GM21367 (cell line): Measurements from ENCODE around the gene TPSD1.

Experiments
- ATAC-seq: cut with Tn5 transposase; IDR thresholded peaks from one replicate; pipeline ENCODE4 v1.9.1; 2021; ENCODE audit not compliant: unreplicated experiment

Gene TPSD1

GRCh38 chr16:1297018-1297696 is 41.3 kb downstream of the TPSD1 start:
- ATAC-seq: no peak

GRCh38 chr16:1298406-1298805 is 42.5 kb downstream of the TPSD1 start:
- no peak for ATAC-seq

- no peak for ATAC-seq
These were observed 43.4 kb downstream of the TPSD1 start for GRCh38 chr16:1299012-1299867.

- no peak for ATAC-seq
These were observed 44.0 kb downstream of the TPSD1 start for GRCh38 chr16:1299868-1300203.

- ATAC-seq: no peak
These were observed 45.0 kb downstream of the TPSD1 start for GRCh38 chr16:1300664-1301476.

GRCh38 chr16:1301562-1301961 is 45.7 kb downstream of the TPSD1 start:
- ATAC-seq: no peak

- ATAC-seq: no peak
These were observed 50.0 kb downstream of the TPSD1 start for GRCh38 chr16:1305823-1306222.

GRCh38 chr16:1306334-1306733 is 50.5 kb downstream of the TPSD1 start:
- ATAC-seq: no peak

GRCh38 chr16:1308036-1308976 is 52.4 kb downstream of the TPSD1 start:
- no peak for ATAC-seq
